K562 (cell line): ENCODE measurements around the gene PRR29. TPM values are rescaled to one million over a fixed set of nuclear protein-coding genes. Genes with fewer than 3 reads are reported as not detected.
"Not testable (repeated sequence)": the region's sequence is repeated elsewhere in the genome, so short reads cannot be mapped to it uniquely, and the experiment has no call there.

Experiments
- ATAC-seq: fragments of 200-7000 bp; cut with Tn5 transposase; 3 replicates; pipeline ENCODE4 v1.9.1; 2020; ENCODE audit warnings: moderate library complexity
- BruUV-seq: library from RNA; stranded (reverse); fragments of 400-500 nt; replicated peaks from 2 replicates; lab custom pipeline; 2021; lab: Mats Ljungman, UMichigan
- CTCF ChIA-PET: fragments of 300-600 bp; formaldehyde crosslinking; extraction: SDS; loops from one replicate; lab custom pipeline; 2021; ENCODE audit warnings: low intra/inter-chr PET ratio; lab: Yijun Ruan, JAX
- POLR2A ChIA-PET: fragments of 300-600, 350-650 bp; sonication (Branson Sonifier 250); formaldehyde crosslinking; extraction: SDS; loops from one replicate; lab custom pipeline; 2021; ENCODE audit warnings: antibody characterized with exemption, inconsistent platforms; lab: Yijun Ruan, JAX
- DNase-seq, 4 experiments: peaks; one replicate each; pipeline versions ENCODE4 v3.0.0 to v3.0.0-alpha.2; 2011 to 2018; ENCODE audit warnings: low spot score in 3 of 4, mixed read lengths in 3 of 4; ENCODE audit errors: extremely low read depth in 1 of 4
- FAIRE-seq: peaks from 2 replicates; lab custom pipeline; 2011; peaks lifted over from hg19 to GRCh38; lab: Jason Lieb, UNC
- H2AFZ ChIP-seq: 2 replicates; pipeline ENCODE4 v1.6.0; 2011; ENCODE audit warnings: low read depth, low read length, control low read depth, inconsistent platforms
- H3K27ac ChIP-seq: fragments of 200-600 bp; 3 replicates; pipeline ENCODE4 v1.8.0; 2011; ENCODE audit warnings: low read depth, mild to moderate bottlenecking, control low read depth, inconsistent platforms, low read length, moderate library complexity, mixed read lengths; ENCODE audit errors: extremely low read depth
- H3K27me3 ChIP-seq, 2 experiments: fragments of 300-600 bp in 1 of 2; 2 replicates in 1 of 2; 3 replicates in 1 of 2; pipeline versions ENCODE4 v1.6.0 to v1.8.0; 2011; ENCODE audit warnings: inconsistent platforms in 2 of 2, low read length in 2 of 2, mild to moderate bottlenecking in 1 of 2, mixed read lengths in 1 of 2, moderate library complexity in 1 of 2; ENCODE audit not compliant: control insufficient read depth in 2 of 2, insufficient read depth in 2 of 2
- H3K36me3 ChIP-seq: fragments of 300-600 bp; 3 replicates; pipeline ENCODE4 v1.8.0; 2011; ENCODE audit warnings: mild to moderate bottlenecking, low read length, inconsistent platforms; ENCODE audit not compliant: control insufficient read depth, insufficient read depth
- H3K4me1 ChIP-seq, 2 experiments: fragments of 200-600 bp in 1 of 2; replicated peaks in 1 of 2; 2 replicates in 1 of 2; 3 replicates in 1 of 2; pipeline versions ENCODE4 v1.5.1 to v1.8.0; 2011; ENCODE audit warnings: inconsistent platforms in 2 of 2, low read length in 2 of 2, mild to moderate bottlenecking in 1 of 2, mixed read lengths in 1 of 2, moderate library complexity in 1 of 2; ENCODE audit not compliant: control insufficient read depth in 2 of 2, insufficient read depth in 2 of 2
- H3K4me2 ChIP-seq: 2 replicates; pipeline ENCODE4 v1.6.1; 2011; ENCODE audit warnings: low read length, control low read depth, inconsistent platforms, mixed read lengths; ENCODE audit not compliant: insufficient read depth
- H3K4me3 ChIP-seq: fragments of 200-600 bp; sonication (generic), shearing (Covaris generic); 2 replicates; pipeline ENCODE4 v1.5.1; 2016; ENCODE audit warnings: control low read depth, inconsistent platforms
- H3K79me2 ChIP-seq: fragments of 200-600 bp; 3 replicates; pipeline ENCODE4 v1.8.0; 2011; ENCODE audit warnings: low read length, inconsistent platforms; ENCODE audit not compliant: control insufficient read depth, insufficient read depth
- H3K9ac ChIP-seq, 2 experiments: 2 replicates each; pipeline versions ENCODE4 v1.6.0 to v1.6.1; 2011; ENCODE audit warnings: low read depth in 2 of 2, low read length in 2 of 2, control low read depth in 1 of 2, inconsistent platforms in 1 of 2, mild to moderate bottlenecking in 1 of 2, mixed read lengths in 1 of 2; ENCODE audit not compliant: insufficient read depth in 1 of 2
- H3K9me1 ChIP-seq: one replicate; pipeline ENCODE4 v1.6.0; 2011; ENCODE audit warnings: inconsistent platforms, mild to moderate bottlenecking, low read length, moderate library complexity; ENCODE audit not compliant: control insufficient read depth, insufficient read depth
- H3K9me3 ChIP-seq: replicated peaks from 2 replicates; pipeline ENCODE4 v1.5.1; 2011; ENCODE audit warnings: low read depth, low read length, inconsistent platforms; ENCODE audit not compliant: control insufficient read depth, insufficient read depth
- H4K20me1 ChIP-seq: replicated peaks from 2 replicates; pipeline ENCODE4 v1.6.1; 2011; ENCODE audit warnings: low read length, inconsistent platforms, mixed read lengths; ENCODE audit not compliant: control insufficient read depth, insufficient read depth
- CTCF ChIP-seq, 3 experiments: IDR thresholded peaks in 2 of 3; conservative IDR thresholded peaks in 1 of 3; 2 replicates each; pipeline ENCODE4 v1.5.1; 2011 to 2012; ENCODE audit warnings: low read length in 3 of 3, mild to moderate bottlenecking in 3 of 3, control low read depth in 2 of 3, improper control_type of control experiment in 1 of 3, inconsistent platforms in 1 of 3, low read depth in 1 of 3, mixed read lengths in 1 of 3, moderate library complexity in 1 of 3; ENCODE audit not compliant: insufficient read depth in 2 of 3
- EHMT2 ChIP-seq: fragments of 450-650 bp; IDR thresholded peaks from 2 replicates; pipeline ENCODE4 v1.6.1; 2018; ENCODE audit warnings: antibody characterized with exemption
- EP400 ChIP-seq: fragments of 450-650 bp; IDR thresholded peaks from 2 replicates; pipeline ENCODE4 v1.6.1; 2017; ENCODE audit warnings: antibody characterized with exemption, mild to moderate bottlenecking, moderate library complexity
- HNRNPL ChIP-seq: fragments of 200-400 bp; formaldehyde crosslinking; IDR thresholded peaks from 2 replicates; pipeline ENCODE4 v1.6.1; 2017; ENCODE audit warnings: low read depth, mild to moderate bottlenecking, low read length
- HOXB6 ChIP-seq: fragments of 250-450 bp; sonication (Bioruptor Pico); IDR thresholded peaks from 2 replicates; pipeline ENCODE4 v1.5.1; 2022; ENCODE audit warnings: mild to moderate bottlenecking, borderline replicate concordance
- TEAD4 ChIP-seq, 2 experiments: sonication (generic) in 1 of 2; formaldehyde crosslinking in 1 of 2; IDR thresholded peaks; 2 replicates each; pipeline versions ENCODE4 v1.6.1 to v1.8.0; 2012 to 2022; ENCODE audit warnings: borderline replicate concordance in 1 of 2, inconsistent platforms in 1 of 2, low read length in 1 of 2, mild to moderate bottlenecking in 1 of 2, missing genetic modification reagents in 1 of 2
- ZNF146 ChIP-seq: IDR thresholded peaks from one replicate; pipeline ENCODE4 v1.6.1; 2018; ENCODE audit warnings: missing compliant biosample characterization; ENCODE audit not compliant: unreplicated experiment
- ZNF174 ChIP-seq: fragments of 250-450 bp; sonication (Bioruptor Pico); IDR thresholded peaks from 2 replicates; pipeline ENCODE4 v1.4.0; 2020; ENCODE audit warnings: mild to moderate bottlenecking
- ZNF239 ChIP-seq: fragments of 250-450 bp; sonication (Bioruptor Pico); IDR thresholded peaks from 2 replicates; pipeline ENCODE4 v1.4.0; 2020; ENCODE audit warnings: mild to moderate bottlenecking
- ZNF507 ChIP-seq: conservative IDR thresholded peaks from 2 replicates; pipeline ENCODE4 v1.6.1; 2017; ENCODE audit warnings: missing genetic modification characterization, missing compliant biosample characterization
- WGBS: fragments of 100-300 bp; shearing (Covaris generic); methylation state at CpG from one replicate; pipeline ENCODE4 v1.1.6; 2016; ENCODE audit warnings: low coverage, mixed read lengths; ENCODE audit not compliant: insufficient coverage; ENCODE audit errors: missing lambda C conversion rate; 5-methylcytosine and 5-hydroxymethylcytosine counted together
- in situ Hi-C: fragments of 300-500 bp; cut with MboI; formaldehyde crosslinking; loops from 4 replicates; pipeline ENCODE4 v1.15.0; 2018; ENCODE audit warnings: inconsistent platforms, mixed read lengths
- intact Hi-C: fragments of 100-400 bp; cut with micrococcal nuclease; formaldehyde crosslinking; loops from 2 replicates; pipeline ENCODE4 v1.14.2; 2022
- polyA plus RNA-seq, 8 experiments: library from polyadenylated mRNA; depleted of rRNA in 4 of 8; stranded (reverse) in 5 of 8; unstranded in 3 of 8; fragments of >200 nt; fragmentation: Nextera tagmentation in 2 of 8; fragmentation: Illumina TruSeq in 1 of 8; extraction: Ambion mirVana in 2 of 8; extraction: Trizol in 1 of 8; gene quantifications; 2 replicates each; pipeline versions ENCODE4 v1.2.1 to v1.2.3, GENCODE V29; 2011 to 2014; ENCODE audit warnings: inconsistent platforms in 1 of 8, missing spikeins in 1 of 8
- total RNA-seq, 7 experiments: library from RNA; depleted of rRNA in 6 of 7; stranded (reverse); fragments of >200 nt in 6 of 7; fragmentation: Illumina TruSeq in 2 of 7; extraction: Trizol in 2 of 7; gene quantifications; 2 replicates each; pipeline versions ENCODE4 v1.2.1 to v1.2.3, GENCODE V29; 2011 to 2021; ENCODE audit warnings: low replicate concordance in 1 of 7
- TF ChIP-seq, protein P1 (sequence below): IDR thresholded peaks from 2 replicates; pipeline ENCODE4 v1.6.1; 2014; ENCODE audit warnings: antibody characterized with exemption

PRR29 gene
- total and polyA plus RNA-seq, 9 of the 15 experiments (the other 6 are each of a cell fraction or from before 2014, with no cell fraction given): 0.08 to 0.58 (median 0.15) TPM; not detected in 5

- no peak for TF ChIP-seq ZNF174 (CRISPR knock-in tag)
- TF ChIP-seq ZNF239 (CRISPR knock-in tag): no peak
- no peak for TF ChIP-seq HOXB6 (CRISPR knock-in tag)
- TF ChIP-seq EP400: no peak
- TF ChIP-seq EHMT2: no peak
- no peak for TF ChIP-seq HNRNPL
- TF ChIP-seq, protein P1, sequence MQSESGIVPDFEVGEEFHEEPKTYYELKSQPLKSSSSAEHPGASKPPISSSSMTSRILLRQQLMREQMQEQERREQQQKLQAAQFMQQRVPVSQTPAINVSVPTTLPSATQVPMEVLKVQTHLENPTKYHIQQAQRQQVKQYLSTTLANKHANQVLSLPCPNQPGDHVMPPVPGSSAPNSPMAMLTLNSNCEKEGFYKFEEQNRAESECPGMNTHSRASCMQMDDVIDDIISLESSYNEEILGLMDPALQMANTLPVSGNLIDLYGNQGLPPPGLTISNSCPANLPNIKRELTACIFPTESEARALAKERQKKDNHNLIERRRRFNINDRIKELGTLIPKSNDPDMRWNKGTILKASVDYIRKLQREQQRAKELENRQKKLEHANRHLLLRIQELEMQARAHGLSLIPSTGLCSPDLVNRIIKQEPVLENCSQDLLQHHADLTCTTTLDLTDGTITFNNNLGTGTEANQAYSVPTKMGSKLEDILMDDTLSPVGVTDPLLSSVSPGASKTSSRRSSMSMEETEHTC: no peak
Observed at GRCh38 chr17:64016974-64017373, 18.8 kb downstream of the PRR29 start (continued).

- Histone ChIP-seq H3K36me3 (no peaks in the 10 kb centered on the region), H3K4me1 (peaks cover 4 to 7% of the 10 kb centered on the region in 2 experiments; a peak in 3 of 5 replicates), H2AFZ (no peak overlapping the region), H3K27ac (no peak overlapping the region), H3K9me1 (no peaks in the 10 kb centered on the region), H3K4me3 (no peak overlapping the region), H3K9ac (no peak overlapping the region), H3K79me2 (no peaks in the 10 kb centered on the region), H3K4me2 (no peak overlapping the region), H4K20me1 (no peaks in the 10 kb centered on the region), H3K27me3 (no peaks in the 10 kb centered on the region), H3K9me3 (no peaks in the 10 kb centered on the region)
- no peak for FAIRE-seq
- ATAC-seq: no peak
- no TSS peak for BruUV-seq
- TF ChIP-seq ZNF146 (CRISPR knock-in tag): no peak
- TF ChIP-seq CTCF (IDR thresholded peaks at IDR 0.05 in 2 of 3, conservative IDR thresholded peaks at IDR 0.05 in 1 of 3; ENCODE audit: insufficient read depth in 2 of 3, low read depth in 1 of 3, low read length in 3 of 3): 0 out of 6 replicates have a peak, but pooled peaks of 1 of the 3 experiments have one; percentile 4
- no peak for TF ChIP-seq TEAD4 (IDR thresholded peaks at IDR 0.05; ENCODE audit: low read length)
- TF ChIP-seq TEAD4 (CRISPR knock-in tag; IDR thresholded peaks at IDR 0.05; ENCODE audit: borderline replicate concordance): no peak
- no peak for TF ChIP-seq ZNF507 (tag)
- CTCF ChIA-PET: no interaction called here
- intact Hi-C loops: no loop called here
- DNase-seq: peak in 1 of 4 experiments; percentile 17
- in situ Hi-C loops: no loop called here
- POLR2A ChIA-PET: interaction anchor here (0.6 to 1.3 kb wide), 3 partner anchors 10 to 82 kb away, joined by 3 to 4 read pairs (median 3); no protein-coding TSS in a partner anchor
- WGBS: 64% methylated on average over 2 of the region's 2 CpGs
Observed at GRCh38 chr17:64017381-64017980, 19.3 kb downstream of the PRR29 start.

DNA sequence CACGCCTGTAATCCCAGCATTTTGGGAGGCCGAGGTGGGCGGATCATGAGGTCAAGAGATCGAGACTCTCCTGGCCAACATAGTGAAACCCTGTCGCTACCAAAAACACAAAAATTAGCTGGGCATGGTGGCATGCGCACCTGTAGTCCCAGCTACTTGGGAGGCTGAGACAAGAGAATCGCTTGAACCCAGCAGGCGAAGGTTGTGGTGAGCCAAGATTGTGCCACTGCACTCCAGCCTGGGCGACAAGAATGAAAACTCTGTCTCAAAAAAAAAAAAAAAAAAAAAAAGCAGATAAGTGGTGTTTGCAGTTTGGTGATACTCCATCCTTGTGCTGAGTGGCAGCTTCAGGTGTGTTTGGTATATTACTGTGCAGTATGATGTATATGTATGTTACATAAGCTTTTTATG is 21.4 kb downstream of the PRR29 start:
- H3K9ac ChIP-seq, H3K4me3 ChIP-seq, ATAC-seq: not testable (repeated sequence)

More for the DNA sequence above, 21.4 kb downstream of the PRR29 start:
- CTCF ChIA-PET, H4K20me1 ChIP-seq, DNase-seq, FAIRE-seq, H3K4me2 ChIP-seq, H3K9me3 ChIP-seq, intact Hi-C loops, H3K27ac ChIP-seq, H3K27me3 ChIP-seq, H2AFZ ChIP-seq, H3K79me2 ChIP-seq, BruUV-seq, in situ Hi-C loops, H3K36me3 ChIP-seq, H3K9me1 ChIP-seq: not testable (repeated sequence)
- POLR2A ChIA-PET: interaction anchor here (1.1 to 1.6 kb wide), 2 partner anchors 9 to 12 kb away, joined by 3 read pairs; no protein-coding TSS in a partner anchor
- H3K4me1 ChIP-seq: peaks cover 22 to 26% of the 10 kb centered on the region in 2 experiments; a peak in 4 of 5 replicates
- WGBS: 64% methylated on average over 9 of the region's 9 CpGs
